ENCODE measurements around the gene HOXA5.

HOXA5 gene

GRCh38 chr7:27158436-27159265, 15.2 kb upstream of the HOXA5 start:
- no peak for DNase-seq

DNA sequence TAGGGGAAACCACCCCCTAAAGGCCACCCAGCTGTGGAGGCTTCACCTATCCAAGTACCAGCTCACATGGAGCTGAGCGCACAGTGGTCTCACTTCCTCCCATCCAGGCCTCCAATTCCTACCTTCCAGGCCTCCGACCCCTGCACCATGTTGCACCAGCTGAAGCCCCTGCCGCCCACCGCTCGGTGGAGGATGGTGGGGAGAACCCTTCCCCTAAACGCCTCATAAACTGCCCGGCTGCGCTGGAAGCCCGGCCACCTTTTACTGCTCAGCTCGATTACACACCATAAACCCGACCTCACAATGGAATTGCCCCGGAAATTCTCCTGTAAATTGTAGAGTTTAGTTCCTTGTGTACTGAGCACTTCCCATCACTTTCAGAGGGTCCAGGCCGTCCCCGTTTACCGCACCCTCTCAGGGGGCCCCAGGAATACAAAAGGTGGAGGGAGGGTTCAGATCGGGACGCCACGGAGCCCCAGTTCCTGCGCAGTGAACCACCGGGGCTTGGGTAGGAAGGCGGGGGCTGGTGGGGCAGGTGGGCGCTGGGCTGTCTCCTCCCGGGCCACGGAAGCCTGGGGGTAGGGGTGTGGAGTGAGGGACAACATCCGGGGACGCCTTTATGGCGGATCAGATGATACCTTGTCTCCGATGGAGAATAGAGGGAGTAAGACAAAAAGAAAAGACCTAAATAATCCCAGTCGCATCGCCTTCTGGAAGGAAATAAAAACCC, 14.4 kb upstream of the HOXA5 start:
- no peak for DNase-seq

- no peak for DNase-seq
Observed at GRCh38 chr7:27156916-27157701, 13.6 kb upstream of the HOXA5 start.

DNA sequence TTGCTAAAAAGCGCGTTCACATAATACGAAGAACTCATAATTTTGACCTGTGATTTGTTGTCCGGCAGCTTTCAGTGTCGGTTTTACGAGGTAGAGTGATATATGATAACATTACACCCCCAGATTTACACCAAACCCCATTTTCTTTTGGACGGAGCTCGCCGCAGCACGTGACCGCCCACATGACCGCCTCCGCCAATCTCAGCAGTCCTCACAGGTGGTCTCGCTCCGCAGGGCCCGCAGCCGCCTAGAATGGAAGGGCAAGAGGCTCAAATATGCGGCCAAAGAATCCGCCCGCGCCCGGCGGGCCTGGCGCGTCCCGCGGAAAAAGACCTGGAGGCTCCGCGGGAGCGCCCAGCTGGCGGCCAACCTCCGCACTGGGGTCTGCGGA, 13.0 kb upstream of the HOXA5 start, which contains the start of gene HOXA7:
HOXA7 (minus strand) TSS at position 168 of the 391 bp plus-strand sequence; CDS start at position 38, 130 bp downstream.
- peak; percentile 88 for DNase-seq

GRCh38 chr7:27155816-27156507, 12.5 kb upstream of the HOXA5 start:
- DNase-seq: peak; percentile 66

GRCh38 chr7:27154901-27155815, 11.7 kb upstream of the HOXA5 start:
- no peak for DNase-seq

- DNase-seq: no peak
Observed at GRCh38 chr7:27154369-27154768, 10.9 kb upstream of the HOXA5 start.

DNA sequence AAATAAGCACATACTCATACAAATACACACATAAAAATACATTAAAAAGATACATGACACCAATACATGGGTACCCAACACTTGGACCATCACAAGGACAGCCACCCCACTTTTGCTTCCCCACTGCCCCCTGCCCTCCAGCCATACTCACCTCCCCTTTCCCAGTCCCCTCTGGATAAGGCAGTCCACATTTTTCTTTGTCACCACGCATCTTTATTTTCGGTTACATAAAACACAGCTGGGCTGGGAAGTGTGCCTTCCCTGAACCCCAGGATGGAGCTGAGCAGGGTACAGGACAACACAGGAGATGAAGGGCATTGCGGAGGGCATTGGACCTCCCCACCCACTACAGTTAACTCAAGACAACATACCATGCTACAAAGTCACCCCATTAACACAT, 10.0 kb upstream of the HOXA5 start:
- no peak for DNase-seq

- DNase-seq: no peak
Observed at GRCh38 chr7:27152816-27153442, 9.4 kb upstream of the HOXA5 start.

- DNase-seq: no peak
Observed at GRCh38 chr7:27151931-27152815, 8.7 kb upstream of the HOXA5 start, which contains the start of gene HOXA3. Gene HOXA3 (minus strand): TSS chr7:27152583. CDS start chr7:27110640, 41,943 bp downstream.

DNA sequence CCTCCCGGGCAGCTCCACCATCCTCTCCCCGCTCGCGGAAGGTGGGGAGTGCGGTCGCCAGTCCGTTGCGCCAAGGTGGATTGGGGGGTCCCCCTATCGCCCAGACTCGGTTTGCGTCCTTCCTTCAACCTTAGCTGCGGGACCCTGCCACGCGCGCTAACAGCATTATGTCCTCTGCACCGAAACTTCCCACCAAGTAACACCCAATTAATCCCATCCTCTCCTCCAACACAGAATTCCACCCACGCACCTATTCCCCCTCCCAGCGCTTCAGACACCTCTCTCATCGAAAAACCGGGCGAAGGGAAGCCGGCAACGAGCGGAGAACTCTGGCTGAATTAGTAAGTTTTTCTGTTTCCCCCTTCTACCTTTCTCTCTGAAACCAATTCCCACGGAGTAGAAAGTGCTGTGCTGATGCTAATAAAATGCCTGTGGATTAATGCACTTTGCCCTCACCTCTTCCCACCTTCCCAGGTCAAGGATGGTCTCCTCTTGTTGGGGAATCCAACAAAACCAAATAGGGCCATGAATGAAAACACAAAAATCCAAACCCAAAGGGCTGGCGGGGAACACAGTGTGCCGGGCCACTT, 8.0 kb upstream of the HOXA5 start:
- DNase-seq: peak; percentile 44

- DNase-seq: peak; percentile 60
Observed at GRCh38 chr7:27150568-27151340, 7.3 kb upstream of the HOXA5 start.

DNA sequence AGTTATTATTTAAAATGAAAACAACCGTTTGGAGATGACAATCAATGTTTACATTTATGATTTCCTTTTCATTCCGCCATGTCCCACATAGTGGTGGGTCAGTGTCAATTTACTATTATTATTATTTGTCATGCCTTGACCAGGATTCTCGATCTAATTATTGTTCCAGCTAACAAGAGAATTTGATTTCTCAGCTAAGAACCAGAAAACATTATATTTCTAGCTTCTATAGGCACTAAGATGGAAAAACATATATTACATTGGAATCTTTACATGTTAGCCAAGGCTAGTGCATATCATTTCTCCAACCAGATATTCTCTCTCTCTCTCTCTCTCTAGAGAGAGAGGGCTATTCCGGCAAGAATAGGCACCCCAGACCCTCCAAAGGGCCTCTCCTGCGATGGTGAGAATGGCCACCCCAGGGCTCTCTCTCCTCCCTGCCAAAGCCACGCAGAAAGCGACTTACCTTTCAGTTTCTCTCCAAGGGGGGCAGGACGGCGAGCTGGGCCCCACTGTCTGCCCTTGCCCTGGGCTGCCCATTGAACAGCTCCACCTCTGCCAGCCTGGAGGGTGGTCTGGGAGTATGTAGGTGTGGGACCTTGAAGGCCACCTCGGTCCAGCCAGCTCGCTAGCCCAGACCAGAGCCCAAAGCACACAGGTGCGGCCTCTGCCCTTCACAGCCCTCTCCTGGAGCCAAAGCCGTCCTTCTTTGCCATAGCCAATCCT, 6.5 kb upstream of the HOXA5 start:
- peak; percentile 52 for DNase-seq

GRCh38 chr7:27148756-27149641, 5.5 kb upstream of the HOXA5 start:
- no peak for DNase-seq

DNA sequence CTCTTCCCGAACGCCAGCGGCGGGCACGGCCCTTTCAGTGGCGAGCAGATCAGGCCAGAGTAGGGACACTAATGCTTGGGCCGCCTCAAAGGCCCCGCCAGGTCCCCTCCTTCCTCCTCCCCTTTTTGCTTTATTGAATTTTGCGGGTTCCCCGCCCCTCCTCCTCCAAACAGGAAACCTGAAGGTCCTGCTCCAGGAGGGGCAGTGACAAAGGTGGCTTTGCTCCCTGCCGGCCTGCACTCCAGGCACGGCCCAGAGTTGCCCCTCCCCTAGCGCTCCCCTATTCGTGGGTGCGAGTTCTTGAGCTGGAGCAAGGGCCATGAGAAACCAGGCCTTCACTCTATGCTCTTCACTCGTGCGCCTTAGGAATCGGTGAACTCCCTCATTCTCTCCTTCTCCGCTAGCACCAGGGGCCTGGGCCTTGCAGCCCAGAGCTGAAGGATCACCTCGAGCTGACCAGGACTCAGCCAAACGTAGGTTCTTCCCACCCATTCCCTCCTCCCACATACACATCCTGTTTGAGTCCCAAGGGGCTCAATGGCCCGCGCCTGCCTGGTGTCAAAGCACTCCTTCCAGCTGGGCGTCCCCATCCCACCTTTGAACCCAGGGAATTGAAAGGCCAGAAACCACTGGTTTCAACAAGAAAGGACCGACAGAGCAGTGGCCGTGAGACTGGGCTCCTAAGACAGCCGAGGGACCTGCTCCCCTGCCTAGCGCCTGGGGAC, 4.7 kb upstream of the HOXA5 start:
- DNase-seq: no peak
